DMS53 (cell line): ENCODE measurements around the gene ALPI.

Experiments
- DNase-seq: peaks from one replicate; lab custom pipeline; 2025; lab: John Stamatoyannopoulos, UW

ALPI gene

GRCh38 chr2:232485348-232485756, 29.4 kb downstream of the ALPI start:
- DNase-seq, result no peak

- no peak for DNase-seq
Measured at GRCh38 chr2:232485757-232486557, 30.0 kb downstream of the ALPI start.

GRCh38 chr2:232486558-232487384, 30.8 kb downstream of the ALPI start:
- peak; percentile 27 for DNase-seq

- peak; percentile 57 for DNase-seq
Measured at GRCh38 chr2:232487385-232488096, 31.6 kb downstream of the ALPI start, which contains the start of gene ECEL1. TSS of gene ECEL1 (minus strand) at chr2:232487834. CDS start at chr2:232486653, 1,181 bp downstream.

- peak; percentile 27 for DNase-seq
Measured at GRCh38 chr2:232488097-232488711, 32.3 kb downstream of the ALPI start.

GRCh38 chr2:232488721-232489300, 32.9 kb downstream of the ALPI start:
- no peak for DNase-seq

GRCh38 chr2:232489516-232490220, 33.7 kb downstream of the ALPI start:
- DNase-seq, result no peak

- DNase-seq, result no peak
Measured at GRCh38 chr2:232490221-232491138, 34.5 kb downstream of the ALPI start.

GRCh38 chr2:232491139-232491780, 35.3 kb downstream of the ALPI start:
- peak; percentile 18 for DNase-seq

GRCh38 chr2:232492236-232492848, 36.4 kb downstream of the ALPI start:
- no peak for DNase-seq

GRCh38 chr2:232492963-232493700, 37.2 kb downstream of the ALPI start:
- DNase-seq, result no peak

- DNase-seq, result no peak
Measured at GRCh38 chr2:232493701-232494474, 37.9 kb downstream of the ALPI start.

GRCh38 chr2:232494542-232494941, 38.6 kb downstream of the ALPI start:
- DNase-seq, result no peak

- DNase-seq, result no peak
Measured at GRCh38 chr2:232495292-232495691, 39.3 kb downstream of the ALPI start.

- no peak for DNase-seq
Measured at GRCh38 chr2:232496501-232497270, 40.7 kb downstream of the ALPI start.

- DNase-seq, result no peak
Measured at GRCh38 chr2:232497348-232497747, 41.4 kb downstream of the ALPI start.

- DNase-seq, result no peak
Measured at GRCh38 chr2:232498452-232498851, 42.5 kb downstream of the ALPI start.
